BE2C (cell line): ENCODE results near the gene FCRLA.

ENCODE experiments used
- DNase-seq: peaks from one replicate; pipeline ENCODE4 v3.0.0-alpha.2; 2020
- H3K27me3 ChIP-seq: fragments of 250-450 bp; sonication (Bioruptor Pico); 2 replicates; pipeline ENCODE4 v1.5.1; 2020; ENCODE audit warnings: mild to moderate bottlenecking
- H3K36me3 ChIP-seq: fragments of 250-450 bp; sonication (Bioruptor Pico); 2 replicates; pipeline ENCODE4 v1.5.1; 2020; ENCODE audit warnings: mild to moderate bottlenecking
- H3K4me1 ChIP-seq: fragments of 250-450 bp; sonication (Bioruptor Pico); 2 replicates; pipeline ENCODE4 v1.5.1; 2020
- H3K4me3 ChIP-seq: 2 replicates; pipeline ENCODE4 v1.5.1; 2011; ENCODE audit warnings: low read depth, low read length
- H3K9me3 ChIP-seq: fragments of 250-450 bp; sonication (Bioruptor Pico); 2 replicates; pipeline ENCODE4 v1.5.1; 2020
- TF ChIP-seq, protein P1 (sequence below): IDR thresholded peaks from 2 replicates; pipeline ENCODE4 v1.5.1; 2012; ENCODE audit warnings: mild to moderate bottlenecking, low read depth, low read length

FCRLA gene

DNA sequence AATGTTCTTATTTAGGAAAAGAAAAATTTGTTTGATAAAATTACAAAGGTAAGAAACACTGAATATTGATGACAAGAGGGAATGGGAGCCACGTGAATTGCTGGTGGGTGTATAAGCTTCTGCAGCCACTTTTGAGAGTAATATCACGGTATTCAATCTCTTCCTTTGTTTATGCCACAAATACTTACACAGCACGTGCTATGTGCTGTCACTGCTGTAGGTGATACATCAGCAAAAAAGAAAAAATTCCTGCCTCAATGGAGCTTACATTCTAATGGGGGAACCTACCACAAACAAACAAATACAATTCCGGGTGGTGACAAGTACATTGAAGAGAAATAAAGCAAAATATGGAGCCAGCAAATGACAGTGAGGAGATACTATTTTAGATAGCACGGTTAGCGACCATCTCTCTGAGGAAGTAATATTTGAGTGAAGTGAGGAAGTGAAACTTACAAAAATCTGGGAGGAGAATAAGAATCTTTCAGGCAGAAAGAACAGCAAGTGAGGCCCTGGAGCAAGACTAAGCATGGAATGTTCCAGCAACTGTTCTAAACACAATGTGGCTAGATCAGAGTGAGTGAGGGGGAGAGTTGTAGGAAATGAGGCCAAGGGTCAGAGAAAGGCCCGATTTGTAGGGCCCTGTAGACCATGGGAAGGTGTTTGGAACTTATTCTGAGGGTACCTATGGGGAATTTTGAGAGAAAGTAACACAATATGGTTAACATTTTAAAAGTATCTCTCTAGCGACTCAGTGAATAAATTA lies 11.7 kb downstream of the FCRLA start:
- DNase-seq, result no peak
- Histone ChIP-seq H3K36me3 (no peaks in the 10 kb centered on the region), H3K4me1 (no peaks in the 10 kb centered on the region), H3K27me3 (peaks cover 12% of the 10 kb centered on the region; the same call in 1 of the 2 replicates), H3K4me3 (no peak overlapping the region), H3K9me3 (no peaks in the 10 kb centered on the region)
- TF ChIP-seq, protein P1, sequence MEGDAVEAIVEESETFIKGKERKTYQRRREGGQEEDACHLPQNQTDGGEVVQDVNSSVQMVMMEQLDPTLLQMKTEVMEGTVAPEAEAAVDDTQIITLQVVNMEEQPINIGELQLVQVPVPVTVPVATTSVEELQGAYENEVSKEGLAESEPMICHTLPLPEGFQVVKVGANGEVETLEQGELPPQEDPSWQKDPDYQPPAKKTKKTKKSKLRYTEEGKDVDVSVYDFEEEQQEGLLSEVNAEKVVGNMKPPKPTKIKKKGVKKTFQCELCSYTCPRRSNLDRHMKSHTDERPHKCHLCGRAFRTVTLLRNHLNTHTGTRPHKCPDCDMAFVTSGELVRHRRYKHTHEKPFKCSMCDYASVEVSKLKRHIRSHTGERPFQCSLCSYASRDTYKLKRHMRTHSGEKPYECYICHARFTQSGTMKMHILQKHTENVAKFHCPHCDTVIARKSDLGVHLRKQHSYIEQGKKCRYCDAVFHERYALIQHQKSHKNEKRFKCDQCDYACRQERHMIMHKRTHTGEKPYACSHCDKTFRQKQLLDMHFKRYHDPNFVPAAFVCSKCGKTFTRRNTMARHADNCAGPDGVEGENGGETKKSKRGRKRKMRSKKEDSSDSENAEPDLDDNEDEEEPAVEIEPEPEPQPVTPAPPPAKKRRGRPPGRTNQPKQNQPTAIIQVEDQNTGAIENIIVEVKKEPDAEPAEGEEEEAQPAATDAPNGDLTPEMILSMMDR, result no peak

DNA sequence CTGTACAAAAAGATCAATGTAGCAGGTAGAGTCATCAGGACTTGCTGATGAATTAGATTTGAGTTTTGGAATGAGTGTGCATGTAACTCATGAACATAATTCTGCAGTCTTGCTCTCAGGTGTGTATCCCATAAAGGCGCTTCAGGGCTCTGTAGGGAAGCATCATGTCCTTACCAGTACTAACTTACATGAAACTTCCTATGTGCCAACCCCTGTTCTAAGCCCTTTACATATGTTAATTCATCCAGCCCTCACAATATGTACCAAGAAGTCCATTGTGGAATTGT lies 12.2 kb downstream of the FCRLA start:
- TF ChIP-seq, protein P1, result no peak
- no peaks in the 10 kb centered on the region for H3K4me1 ChIP-seq
- no peaks in the 10 kb centered on the region for H3K9me3 ChIP-seq
- peaks cover 12% of the 10 kb centered on the region; the same call in 1 of the 2 replicates for H3K27me3 ChIP-seq
- H3K36me3 ChIP-seq, result no peaks in the 10 kb centered on the region
- no peak for DNase-seq
- no peak overlapping the region for H3K4me3 ChIP-seq

DNA sequence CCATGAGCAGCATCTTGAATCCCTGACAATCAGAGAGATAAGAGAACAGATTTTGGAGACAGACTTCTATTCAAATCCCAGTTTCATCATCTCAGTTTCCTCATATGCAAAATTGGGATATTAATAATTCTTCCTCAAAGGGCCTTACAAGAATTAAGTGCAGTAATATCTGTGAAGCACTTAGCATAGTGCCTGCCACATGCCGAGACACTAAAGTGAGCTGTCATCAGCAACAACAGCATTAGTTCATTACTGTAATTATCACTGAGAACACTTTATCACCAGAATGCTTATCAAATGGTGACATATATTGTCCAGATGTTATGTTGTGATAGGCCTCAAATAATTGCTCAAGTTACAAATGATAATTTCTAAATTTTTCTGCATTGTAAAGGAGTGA lies 13.4 kb downstream of the FCRLA start:
- Histone ChIP-seq H3K36me3 (no peaks in the 10 kb centered on the region), H3K27me3 (peaks cover 16% of the 10 kb centered on the region), H3K4me3 (no peak overlapping the region), H3K9me3 (no peaks in the 10 kb centered on the region), H3K4me1 (no peaks in the 10 kb centered on the region)
- TF ChIP-seq, protein P1, result no peak
- DNase-seq, result no peak

DNA sequence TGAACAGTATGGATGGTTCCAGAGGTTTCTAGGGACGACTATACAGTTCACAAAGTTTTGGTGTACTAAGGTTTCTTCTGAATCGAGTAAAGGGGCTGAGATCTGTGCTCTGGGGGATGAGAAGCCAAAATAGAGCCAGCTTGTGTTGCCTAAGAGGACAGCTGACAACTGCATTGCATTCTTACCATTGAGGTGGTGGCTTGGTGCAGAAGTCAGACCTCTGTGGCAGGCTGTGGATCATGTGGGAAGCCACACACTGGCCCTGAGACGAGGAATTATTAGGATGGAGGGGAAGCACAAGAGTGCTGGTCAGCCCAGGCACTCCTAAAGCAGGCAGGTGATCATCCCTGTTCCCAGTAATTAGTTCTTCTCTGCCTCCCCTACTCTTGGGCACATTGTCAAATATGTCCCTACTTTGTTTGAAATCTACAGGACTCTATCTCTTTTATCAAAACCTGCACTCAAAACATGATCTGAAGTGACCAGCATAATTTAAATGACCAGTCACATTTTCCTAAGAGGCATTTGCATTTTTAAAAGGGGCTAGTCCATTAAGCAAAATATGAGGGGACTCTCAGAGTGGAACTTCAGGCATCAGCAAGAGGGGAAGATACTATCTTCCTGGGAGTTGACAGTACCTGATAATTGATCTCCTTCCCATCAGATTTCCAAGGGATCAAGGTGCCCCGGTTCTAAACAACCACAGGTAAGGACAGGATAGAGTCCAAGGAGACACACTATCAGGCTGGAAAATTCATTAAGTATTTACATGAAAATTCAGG lies 14.1 kb downstream of the FCRLA start, which contains the start of gene FCRLB:
Gene FCRLB, plus strand, starts transcription at position 589 of the 782 bp plus-strand sequence. CDS start 1,129 bp downstream, outside the sequence.
- H3K9me3 ChIP-seq, result no peaks in the 10 kb centered on the region
- peaks cover 14% of the 10 kb centered on the region for H3K27me3 ChIP-seq
- no peak within 1 kb of the TSS for H3K4me3 ChIP-seq
- TF ChIP-seq, protein P1, result no peak
- no peaks in the 10 kb centered on the region for H3K36me3 ChIP-seq
- DNase-seq, result no peak
- no peaks in the 10 kb centered on the region for H3K4me1 ChIP-seq

DNA sequence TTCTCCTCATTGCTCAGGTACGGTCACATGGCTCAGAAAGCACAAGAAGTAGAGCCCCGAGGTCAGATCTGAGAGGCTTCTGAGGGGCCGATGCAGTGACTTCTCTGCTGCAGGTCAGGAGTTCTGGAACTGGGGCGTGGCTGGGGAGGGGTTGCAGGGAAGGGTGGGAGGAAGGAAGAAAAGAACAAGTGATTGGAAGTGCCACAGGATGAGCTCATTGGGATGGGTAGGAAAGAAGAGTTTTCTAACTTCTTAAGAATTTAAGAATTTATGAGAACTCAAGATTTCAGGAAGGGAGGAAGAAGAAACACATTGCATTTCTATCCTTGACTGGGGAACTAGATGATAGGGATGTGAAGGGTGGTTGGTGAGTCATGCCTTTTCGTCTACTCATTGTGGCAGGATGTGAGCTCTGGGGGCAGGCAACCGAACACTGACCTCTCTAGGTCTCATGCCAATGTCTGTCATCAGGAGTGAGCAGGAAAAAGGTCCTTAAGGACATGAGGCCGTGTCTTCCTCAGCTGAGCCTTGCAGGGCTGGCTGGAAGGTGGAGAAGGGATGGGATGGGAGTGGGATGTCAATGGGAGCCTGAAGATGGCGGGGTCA lies 14.8 kb downstream of the FCRLA start:
- Histone ChIP-seq H3K9me3 (no peaks in the 10 kb centered on the region), H3K36me3 (no peaks in the 10 kb centered on the region), H3K4me1 (no peaks in the 10 kb centered on the region), H3K27me3 (peaks cover 14% of the 10 kb centered on the region), H3K4me3 (no peak overlapping the region)
- no peak for DNase-seq
- TF ChIP-seq, protein P1, result no peak

DNA sequence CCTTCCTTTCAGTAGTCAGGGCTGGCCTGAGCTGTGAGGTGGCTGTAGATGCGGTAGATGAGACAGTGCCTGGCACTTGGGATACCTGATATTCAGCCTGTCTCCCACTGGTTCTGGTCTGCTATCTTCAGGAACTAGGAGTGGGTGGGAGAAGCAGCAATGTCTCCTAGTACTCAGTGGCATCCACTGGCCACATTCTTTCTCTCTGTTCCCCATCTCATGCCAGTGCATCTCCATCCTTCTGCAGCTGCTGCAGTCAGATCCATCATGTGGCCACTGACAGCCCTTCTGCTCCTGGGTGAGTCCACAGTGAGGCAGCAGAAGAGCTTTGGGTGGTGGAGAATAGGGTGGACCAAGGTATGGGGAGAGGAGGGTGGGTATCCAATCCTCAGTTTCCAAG lies 15.4 kb downstream of the FCRLA start:
- H3K4me3 ChIP-seq, result no peak overlapping the region
- no peaks in the 10 kb centered on the region for H3K36me3 ChIP-seq
- peaks cover 14% of the 10 kb centered on the region for H3K27me3 ChIP-seq
- no peaks in the 10 kb centered on the region for H3K9me3 ChIP-seq
- TF ChIP-seq, protein P1, result no peak
- no peaks in the 10 kb centered on the region for H3K4me1 ChIP-seq
- no peak for DNase-seq
